OCI-LY1 (cell line): ENCODE measurements around the gene TAGLN.

Experiments
- H2AFZ ChIP-seq: fragments of 200-600 bp; sonication (generic), shearing (Covaris generic); 2 replicates; pipeline ENCODE4 v1.6.0; 2014; ENCODE audit warnings: antibody characterized with exemption, mild to moderate bottlenecking, low read length
- H3F3A ChIP-seq: fragments of 200-600 bp; sonication (generic), shearing (Covaris generic); 2 replicates; pipeline ENCODE4 v1.6.0; 2014; ENCODE audit warnings: mild to moderate bottlenecking, antibody characterized with exemption, low read length, moderate library complexity; ENCODE audit not compliant: insufficient read depth
- H3K27ac ChIP-seq: fragments of 200-600 bp; sonication (generic); 2 replicates; pipeline ENCODE4 v1.5.1; 2014; ENCODE audit warnings: low read length, mixed run types, mild to moderate bottlenecking, low read depth; ENCODE audit not compliant: poor library complexity, severe bottlenecking
- H3K27me3 ChIP-seq: fragments of 200-600 bp; sonication (generic); 2 replicates; pipeline ENCODE4 v1.6.0; 2014; ENCODE audit warnings: antibody characterized with exemption, mild to moderate bottlenecking, low read length, moderate library complexity; ENCODE audit not compliant: insufficient read depth
- H3K36me3 ChIP-seq: fragments of 200-600 bp; sonication (generic); 2 replicates; pipeline ENCODE4 v1.6.1; 2014; ENCODE audit warnings: mild to moderate bottlenecking, antibody characterized with exemption, low read length, moderate library complexity, mixed read lengths; ENCODE audit not compliant: insufficient read depth
- H3K4me1 ChIP-seq: fragments of 200-600 bp; sonication (generic); 2 replicates; pipeline ENCODE4 v1.5.1; 2014; ENCODE audit warnings: mild to moderate bottlenecking, low read length, moderate library complexity; ENCODE audit not compliant: insufficient read depth, severe bottlenecking
- H3K4me2 ChIP-seq: fragments of 200-600 bp; sonication (generic), shearing (Covaris generic); 2 replicates; pipeline ENCODE4 v1.6.1; 2014; ENCODE audit warnings: low read length
- H3K4me3 ChIP-seq: fragments of 200-600 bp; sonication (generic); 2 replicates; pipeline ENCODE4 v1.5.1; 2014; ENCODE audit warnings: low read length, low read depth, mild to moderate bottlenecking, mixed read lengths; ENCODE audit not compliant: poor library complexity, severe bottlenecking
- H3K79me2 ChIP-seq: fragments of 200-600 bp; shearing (Covaris generic); 2 replicates; pipeline ENCODE4 v1.6.1; 2016; ENCODE audit warnings: mixed run types, low read length, mixed read lengths; ENCODE audit not compliant: insufficient read depth
- H3K9ac ChIP-seq: fragments of 200-600 bp; sonication (generic), shearing (Covaris generic); 2 replicates; pipeline ENCODE4 v1.6.1; 2014; ENCODE audit warnings: mild to moderate bottlenecking, low read length, mixed read lengths
- H3K9me2 ChIP-seq: fragments of 200-600 bp; sonication (generic), shearing (Covaris generic); 2 replicates; pipeline ENCODE4 v1.6.1; 2014; ENCODE audit warnings: low read depth, mild to moderate bottlenecking, low read length, mixed read lengths
- H3K9me3 ChIP-seq: fragments of 200-600 bp; shearing (Covaris generic); 2 replicates; pipeline ENCODE4 v1.6.1; 2014; ENCODE audit warnings: low read length, mixed read lengths
- H4K20me1 ChIP-seq: fragments of 200-600 bp; sonication (generic), shearing (Covaris generic); 2 replicates; pipeline ENCODE4 v1.6.0; 2016; ENCODE audit warnings: mild to moderate bottlenecking, low read length; ENCODE audit not compliant: insufficient read depth
- CTCF ChIP-seq: fragments of 200-600 bp; sonication (generic), shearing (Covaris generic); IDR thresholded peaks from 2 replicates; pipeline ENCODE4 v1.5.1; 2017; ENCODE audit warnings: mild to moderate bottlenecking, antibody characterized with exemption, low read length, moderate library complexity, mixed read lengths
- EZH2 ChIP-seq: fragments of 200-600 bp; sonication (generic), shearing (Covaris generic); IDR thresholded peaks from 2 replicates; pipeline ENCODE4 v1.8.0; 2017; ENCODE audit warnings: borderline replicate concordance, mixed run types, mild to moderate bottlenecking, antibody characterized with exemption, low read length, moderate library complexity, mixed read lengths

TAGLN gene

DNA sequence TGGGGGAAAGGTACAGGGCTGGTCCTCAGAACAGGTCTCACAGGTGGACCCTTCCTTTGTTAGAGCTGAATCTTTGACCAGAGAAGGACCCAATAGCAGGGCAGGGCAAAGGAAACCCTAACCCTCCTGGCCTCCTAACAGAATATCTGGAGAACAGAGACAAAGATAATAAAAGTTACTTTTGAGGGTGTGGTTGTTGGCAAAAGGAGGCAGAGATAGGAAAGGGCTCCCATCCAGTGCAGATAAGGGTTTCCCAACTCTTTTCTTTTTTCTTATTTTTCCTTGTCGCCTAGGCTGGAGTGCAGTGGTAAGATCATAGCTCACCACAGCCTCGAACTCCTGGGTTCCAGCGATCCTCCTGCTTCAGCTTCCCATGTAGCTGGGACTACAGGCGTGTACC lies 20.8 kb downstream of the TAGLN start:
- no peaks in the 10 kb centered on the region for H3K4me1 ChIP-seq
- TF ChIP-seq EZH2 (no peak), CTCF (no peak)
- no peak overlapping the region for H3K9ac ChIP-seq
- H3K36me3 ChIP-seq = peaks cover 63% of the 10 kb centered on the region
- no peaks in the 10 kb centered on the region for H3F3A ChIP-seq
- no peak overlapping the region for H3K4me3 ChIP-seq
- H4K20me1 ChIP-seq = no peaks in the 10 kb centered on the region
- H3K27ac ChIP-seq = no peak overlapping the region
- H3K27me3 ChIP-seq = no peaks in the 10 kb centered on the region
- no peak overlapping the region for H3K4me2 ChIP-seq
- no peaks in the 10 kb centered on the region for H3K9me3 ChIP-seq
- H2AFZ ChIP-seq = no peak overlapping the region
- no peaks in the 10 kb centered on the region for H3K9me2 ChIP-seq
- no peaks in the 10 kb centered on the region for H3K79me2 ChIP-seq

DNA sequence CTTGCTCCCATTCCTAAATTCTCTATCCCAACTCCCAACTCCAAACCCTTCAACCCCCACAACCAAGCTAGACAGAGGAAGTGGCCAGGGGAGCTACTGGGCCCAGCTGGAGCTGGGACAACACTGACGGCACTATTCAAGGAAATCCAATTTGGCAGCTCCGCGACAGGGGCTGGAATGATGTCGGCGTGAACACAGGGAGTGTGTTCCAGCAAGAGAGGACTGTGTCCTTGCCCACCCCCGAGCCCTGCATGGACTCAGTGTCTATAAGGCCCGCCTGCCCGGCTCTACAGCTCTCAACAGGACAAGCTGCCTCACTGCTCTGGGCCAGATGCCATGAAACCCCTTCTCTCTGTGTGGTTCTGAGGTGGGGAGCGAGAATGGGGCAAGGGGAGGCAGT lies 21.4 kb downstream of the TAGLN start:
- TF ChIP-seq CTCF (no peak), EZH2 (no peak)
- Histone ChIP-seq H3K27me3 (no peaks in the 10 kb centered on the region), H3K9me2 (no peaks in the 10 kb centered on the region), H2AFZ (no peak overlapping the region), H3K9ac (no peak overlapping the region), H3K36me3 (peaks cover 66% of the 10 kb centered on the region), H3K4me1 (no peaks in the 10 kb centered on the region), H4K20me1 (no peaks in the 10 kb centered on the region), H3F3A (no peaks in the 10 kb centered on the region), H3K27ac (no peak overlapping the region), H3K4me3 (no peak overlapping the region), H3K79me2 (no peaks in the 10 kb centered on the region), H3K9me3 (no peaks in the 10 kb centered on the region), H3K4me2 (no peak overlapping the region)

- no peak overlapping the region for H3K27ac ChIP-seq
- no peaks in the 10 kb centered on the region for H4K20me1 ChIP-seq
- TF ChIP-seq EZH2 (no peak), CTCF (no peak)
- H3K4me2 ChIP-seq = no peak overlapping the region
- H3F3A ChIP-seq = no peaks in the 10 kb centered on the region
- no peak overlapping the region for H3K9ac ChIP-seq
- H3K4me1 ChIP-seq = no peaks in the 10 kb centered on the region
- H3K27me3 ChIP-seq = no peaks in the 10 kb centered on the region
- no peaks in the 10 kb centered on the region for H3K9me3 ChIP-seq
- H2AFZ ChIP-seq = no peak overlapping the region
- H3K9me2 ChIP-seq = no peaks in the 10 kb centered on the region
- no peaks in the 10 kb centered on the region for H3K79me2 ChIP-seq
- peaks cover 70% of the 10 kb centered on the region for H3K36me3 ChIP-seq
- no peak overlapping the region for H3K4me3 ChIP-seq
Observed at GRCh38 chr11:117220999-117221774, 22.0 kb downstream of the TAGLN start.
